Activated T-cell treated with anti-CD3 and anti-CD28 coated beads, Interleukin-2, amount 50 U/mL, for 72 hours (primary cell): ENCODE measurements around the gene RFLNA. TPM values are rescaled to one million over a fixed set of nuclear protein-coding genes. Genes with fewer than 3 reads are reported as not detected.

Experiments used
- ATAC-seq, 2 donors: fragments of 150-1000 bp; cut with Tn5 transposase; replicated peaks in 1 of 2; 2 replicates each; pipeline ENCODE4 v1.10.0; 2021; ENCODE audit warnings: moderate library complexity in 2 of 2, mild to moderate bottlenecking in 1 of 2
- DNase-seq, 2 donors: peaks; one replicate each; pipeline ENCODE4 v3.0.0; 2021 to 2022; ENCODE audit warnings: mixed read lengths in 1 of 2
- H3K27ac Mint-ChIP-seq: one replicate; pipeline ENCODE4 v1.8.0; 2022; ENCODE audit warnings: mild to moderate bottlenecking, moderate library complexity, mixed read lengths
- H3K27me3 Mint-ChIP-seq: one replicate; pipeline ENCODE4 v1.8.0; 2022; ENCODE audit warnings: low read depth, mixed read lengths
- H3K36me3 Mint-ChIP-seq, 2 donors: one replicate each; pipeline ENCODE4 v1.8.0; 2022; ENCODE audit warnings: mixed read lengths in 2 of 2, mild to moderate bottlenecking in 1 of 2; ENCODE audit not compliant: insufficient read depth in 2 of 2
- H3K4me1 Mint-ChIP-seq: one replicate; pipeline ENCODE4 v1.8.0; 2022; ENCODE audit warnings: low read depth, mixed read lengths
- H3K4me3 Mint-ChIP-seq, 2 donors: one replicate each; pipeline ENCODE4 v1.8.0; 2022; ENCODE audit warnings: mild to moderate bottlenecking in 2 of 2, mixed read lengths in 2 of 2, moderate library complexity in 2 of 2
- H3K9me3 Mint-ChIP-seq, 2 donors: one replicate each; pipeline ENCODE4 v1.8.0; 2022; ENCODE audit warnings: mixed read lengths in 2 of 2
- total RNA-seq, 2 donors: library from RNA; stranded (reverse); gene quantifications; one replicate each; pipeline ENCODE4 v1.2.3, GENCODE V29; 2022

Gene RFLNA
- total RNA-seq, 2 donors from 2014 or later, result not detected

DNA sequence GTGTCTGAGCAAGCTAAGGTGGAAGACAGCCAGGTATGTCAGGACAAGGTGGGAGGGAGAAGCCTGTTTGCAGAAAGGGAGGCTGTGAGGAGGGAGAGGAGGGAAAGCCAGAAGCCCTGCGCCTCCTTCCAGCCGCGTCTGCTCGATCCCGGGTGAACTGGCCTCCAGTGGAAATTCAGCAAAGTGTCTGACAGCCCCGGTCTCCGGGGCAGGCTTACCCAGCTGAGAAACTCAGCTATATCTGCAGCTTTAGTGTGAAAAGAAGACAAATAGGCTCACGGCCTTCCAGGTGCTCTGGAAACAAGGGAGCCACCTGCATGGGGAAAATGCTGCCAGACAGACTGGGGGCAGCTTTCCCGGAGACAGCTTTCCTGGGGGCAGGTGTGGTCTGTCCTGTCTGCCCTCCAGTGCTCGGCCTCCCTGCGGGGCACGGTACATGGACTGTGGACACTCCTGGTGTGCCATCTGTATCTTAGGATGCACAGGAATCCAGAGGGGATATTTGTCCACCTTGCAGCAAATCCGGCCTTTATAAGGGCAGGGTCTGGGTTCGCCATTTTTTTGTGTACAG lies 6.3 kb downstream of the RFLNA start:
- H3K4me1 Mint-ChIP-seq, result no peaks in the 10 kb centered on the region

DNA sequence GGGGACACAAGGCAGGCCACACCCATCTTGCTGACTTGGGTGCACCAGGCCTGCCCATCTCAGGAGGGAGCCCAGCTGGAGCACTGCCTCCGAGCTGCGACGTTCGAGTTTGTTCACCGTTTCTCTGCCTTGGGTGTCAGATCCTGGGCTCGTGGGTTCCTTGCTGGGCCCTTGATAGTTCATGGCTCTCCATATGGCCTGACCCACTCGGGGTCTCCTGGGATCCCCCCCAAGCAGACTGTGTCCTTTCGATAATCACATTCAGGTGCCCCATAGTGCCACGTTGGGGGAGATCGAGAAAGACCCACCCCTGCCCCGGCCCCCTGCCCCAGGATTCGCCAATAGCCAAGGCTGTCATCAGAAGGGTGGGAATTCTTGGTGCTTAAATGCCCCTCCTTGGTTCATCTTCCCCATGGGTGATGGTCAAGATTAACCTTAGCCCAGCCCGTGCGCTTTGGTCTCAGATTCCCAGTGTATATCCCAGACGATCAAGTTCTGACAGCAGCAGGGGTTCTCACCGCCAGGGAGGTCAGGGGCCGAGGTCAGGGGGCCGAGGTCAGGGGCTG lies 7.4 kb downstream of the RFLNA start:
- DNase-seq (no peak), ATAC-seq (no peak)
- no peaks in the 10 kb centered on the region for H3K9me3 Mint-ChIP-seq
- H3K27ac Mint-ChIP-seq, result no peak overlapping the region
- H3K4me3 Mint-ChIP-seq, result no peak overlapping the region
- H3K36me3 Mint-ChIP-seq, result no peaks in the 10 kb centered on the region
- H3K4me1 Mint-ChIP-seq, result no peaks in the 10 kb centered on the region
- H3K27me3 Mint-ChIP-seq, result peaks cover 7% of the 10 kb centered on the region

More for the DNA sequence above, 6.3 kb downstream of the RFLNA start:
- no peaks in the 10 kb centered on the region for H3K9me3 Mint-ChIP-seq
- no peak for DNase-seq
- H3K36me3 Mint-ChIP-seq, result no peaks in the 10 kb centered on the region
- H3K4me3 Mint-ChIP-seq, result no peak overlapping the region
- H3K27ac Mint-ChIP-seq, result no peak overlapping the region
- H3K27me3 Mint-ChIP-seq, result peaks cover 19% of the 10 kb centered on the region
- ATAC-seq, result no peak

DNA sequence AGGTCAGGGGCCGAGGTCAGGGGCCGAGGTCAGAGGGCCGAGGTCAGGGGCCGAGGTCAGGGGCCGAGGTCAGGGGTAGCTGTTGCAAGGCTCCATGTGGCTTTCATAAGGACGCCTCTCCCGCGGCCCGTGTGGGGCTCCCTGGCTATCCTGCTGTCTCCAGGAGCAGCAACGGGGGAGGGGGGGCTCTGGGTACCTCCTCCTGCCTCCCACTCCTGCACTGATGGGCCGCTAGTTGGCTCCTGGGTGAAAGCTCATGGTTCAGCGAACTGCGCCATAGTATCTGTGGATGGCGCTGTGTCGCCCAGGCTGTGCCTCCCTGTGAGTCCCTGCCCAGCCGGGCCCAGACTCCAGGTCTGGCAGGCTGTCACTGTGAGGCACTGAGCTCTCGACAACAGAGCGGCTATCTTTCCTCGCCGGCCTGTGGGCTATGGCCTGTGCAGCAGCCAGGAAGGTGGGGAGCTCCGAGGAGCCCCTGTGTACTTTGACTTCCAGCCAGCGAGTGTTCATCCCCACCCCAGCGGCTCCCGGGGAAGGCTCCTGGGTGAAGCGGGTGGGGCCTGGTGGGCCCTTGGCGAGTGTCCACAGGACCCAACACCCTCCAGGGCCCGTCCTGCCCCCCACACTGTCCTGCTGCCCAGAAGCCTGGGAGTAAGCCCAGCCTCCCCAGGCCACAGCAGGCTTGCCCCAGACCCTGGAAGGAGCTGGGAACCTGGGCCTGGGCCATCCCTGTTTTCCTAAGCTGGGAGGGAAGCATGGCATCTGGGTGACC lies 8.1 kb downstream of the RFLNA start:
- H3K36me3 Mint-ChIP-seq, result no peaks in the 10 kb centered on the region
- peaks cover under 1% of the 10 kb centered on the region for H3K27me3 Mint-ChIP-seq
- no peak overlapping the region for H3K4me3 Mint-ChIP-seq
- DNase-seq (no peak), ATAC-seq (no peak)
- no peaks in the 10 kb centered on the region for H3K9me3 Mint-ChIP-seq
- H3K27ac Mint-ChIP-seq, result no peak overlapping the region
- no peaks in the 10 kb centered on the region for H3K4me1 Mint-ChIP-seq

DNA sequence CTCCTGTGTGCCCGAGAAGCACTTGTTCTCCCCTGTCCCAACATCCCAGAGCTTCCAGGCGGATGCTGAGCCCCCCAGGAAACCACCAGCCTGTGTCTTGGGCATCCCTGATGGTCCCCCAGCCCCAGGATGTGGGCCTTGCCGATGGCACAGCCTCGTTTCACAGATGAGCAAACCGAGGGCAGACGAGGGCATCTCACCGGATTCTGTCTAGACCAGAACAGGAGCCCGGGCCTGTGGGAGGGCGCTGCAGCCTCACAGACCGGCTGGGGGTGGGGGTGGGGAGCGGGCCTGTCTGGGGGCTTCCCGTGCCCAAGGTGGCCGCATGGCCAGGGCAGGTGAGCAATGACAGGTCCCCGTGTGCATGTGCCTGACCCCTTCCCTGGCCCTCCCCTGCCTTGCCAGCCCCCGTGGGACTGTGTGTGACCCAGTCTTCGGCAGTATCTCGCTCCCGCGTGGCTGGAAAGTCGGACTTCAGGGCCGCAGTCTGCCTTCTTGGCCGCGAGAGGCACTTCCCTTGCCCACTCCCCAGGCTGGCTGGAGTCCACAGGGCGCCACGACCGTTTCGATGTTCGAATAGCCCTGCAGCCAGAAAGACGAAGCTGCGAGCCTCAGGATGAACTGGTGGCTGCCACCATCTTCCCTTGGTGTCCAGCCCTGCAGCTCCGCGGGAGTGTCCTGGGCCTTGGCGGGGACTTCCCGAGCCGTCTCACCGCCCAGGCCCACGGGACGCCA lies 8.9 kb downstream of the RFLNA start:
- H3K4me1 Mint-ChIP-seq, result no peaks in the 10 kb centered on the region
- H3K4me3 Mint-ChIP-seq, result no peak overlapping the region
- no peaks in the 10 kb centered on the region for H3K9me3 Mint-ChIP-seq
- H3K27ac Mint-ChIP-seq, result no peak overlapping the region
- H3K27me3 Mint-ChIP-seq, result no peaks in the 10 kb centered on the region
- ATAC-seq (no peak), DNase-seq (no peak)
- no peaks in the 10 kb centered on the region for H3K36me3 Mint-ChIP-seq

DNA sequence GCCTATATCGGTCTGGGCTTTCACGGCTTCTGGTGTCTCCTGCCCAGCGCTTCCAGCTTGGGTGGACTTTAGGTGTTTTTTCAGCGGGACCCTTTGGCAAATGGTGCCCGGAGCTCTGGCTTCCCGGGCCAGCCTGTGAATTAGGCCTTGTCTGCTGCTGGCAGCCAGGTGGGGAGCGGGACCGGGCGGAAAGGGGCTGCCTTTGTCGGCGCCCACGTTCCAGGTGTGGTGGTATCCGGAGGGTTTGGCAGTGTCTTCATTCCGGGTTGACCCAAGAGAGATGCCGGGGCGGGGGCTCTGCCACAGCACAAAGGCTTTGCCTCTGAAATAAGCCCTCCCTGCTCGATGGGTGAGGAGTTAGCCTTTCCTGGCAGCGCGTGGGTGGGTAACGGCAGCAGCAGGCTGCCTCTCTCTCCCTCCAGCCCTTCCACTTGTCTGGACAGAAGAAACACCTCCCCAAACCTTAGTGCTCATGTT lies 9.5 kb downstream of the RFLNA start:
- Mint-ChIP-seq H3K4me3 (no peak overlapping the region), H3K9me3 (no peaks in the 10 kb centered on the region), H3K4me1 (no peaks in the 10 kb centered on the region), H3K27me3 (no peaks in the 10 kb centered on the region), H3K36me3 (no peaks in the 10 kb centered on the region), H3K27ac (no peak overlapping the region)
- DNase-seq (no peak), ATAC-seq (no peak)

DNA sequence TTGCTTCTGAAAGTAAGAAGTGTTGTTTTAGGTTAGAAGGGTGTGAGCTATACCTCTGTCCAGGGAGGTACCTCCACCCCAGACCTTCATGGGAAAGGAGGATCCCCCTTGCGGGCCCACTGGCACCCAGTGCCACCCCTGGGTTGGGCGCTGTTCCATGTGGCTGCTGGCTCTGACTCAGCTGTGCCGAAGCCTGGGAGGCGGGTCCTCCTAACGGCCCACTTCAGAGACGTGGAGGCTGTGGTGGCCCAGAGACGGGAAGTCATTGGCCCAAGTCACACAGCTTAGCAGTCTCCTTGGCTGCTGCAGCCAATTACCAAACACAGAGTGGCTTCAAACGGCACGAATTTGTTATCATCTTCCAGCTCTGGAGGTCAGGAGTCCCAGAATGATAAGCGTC lies 10.2 kb downstream of the RFLNA start:
- Mint-ChIP-seq H3K4me1 (no peaks in the 10 kb centered on the region), H3K27me3 (no peaks in the 10 kb centered on the region), H3K4me3 (no peak overlapping the region), H3K27ac (no peak overlapping the region), H3K9me3 (no peaks in the 10 kb centered on the region), H3K36me3 (no peaks in the 10 kb centered on the region)
- DNase-seq (no peak), ATAC-seq (no peak)

DNA sequence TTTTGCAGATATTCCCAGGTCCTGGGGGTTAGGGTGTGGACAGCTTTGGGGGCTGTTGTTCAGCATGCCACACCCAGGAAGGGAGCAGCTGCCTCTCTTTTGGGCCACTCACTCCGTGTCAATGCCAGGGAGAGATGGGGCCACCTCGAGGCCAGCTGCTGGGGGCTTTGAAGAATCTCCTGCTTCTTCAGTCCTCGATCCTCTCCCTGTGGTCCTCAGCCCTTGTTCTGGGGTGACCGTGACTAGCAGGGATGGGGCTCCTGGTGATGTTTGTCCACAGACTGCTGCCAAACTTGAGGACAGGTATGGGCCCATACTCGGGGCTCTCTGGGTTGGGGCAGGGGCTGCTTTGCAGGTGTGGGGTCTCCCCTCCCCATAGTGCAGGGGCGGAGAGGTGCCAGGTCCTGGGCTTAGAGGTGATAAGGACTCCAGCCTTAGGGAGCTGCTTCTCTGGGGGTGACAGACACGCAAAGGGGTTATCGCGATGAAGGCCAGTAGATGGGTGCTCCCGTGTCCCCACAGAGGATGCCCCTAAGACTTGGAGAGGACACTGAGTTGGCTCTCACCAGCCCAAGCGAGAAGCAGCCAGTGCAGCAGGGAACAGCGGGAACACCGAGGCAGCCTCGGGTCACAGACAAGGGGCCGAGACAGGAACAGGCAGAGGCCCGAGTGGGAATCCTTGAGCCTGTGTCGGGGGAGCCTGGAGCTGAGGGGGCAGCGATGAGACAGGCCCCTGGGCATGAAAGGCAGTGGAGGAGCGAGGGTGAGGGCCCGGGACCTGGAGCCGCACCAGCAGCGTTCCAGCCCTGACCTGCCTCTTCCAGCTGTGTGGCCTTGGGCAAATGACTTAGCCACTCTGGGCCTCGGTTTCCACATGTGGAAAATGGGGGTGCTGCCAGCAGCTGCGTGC lies 11.1 kb downstream of the RFLNA start:
- no peak for DNase-seq
- Mint-ChIP-seq H3K4me1 (no peaks in the 10 kb centered on the region), H3K4me3 (no peak overlapping the region), H3K27me3 (no peaks in the 10 kb centered on the region), H3K9me3 (no peaks in the 10 kb centered on the region), H3K27ac (no peak overlapping the region), H3K36me3 (no peaks in the 10 kb centered on the region)
- no peak for ATAC-seq

DNA sequence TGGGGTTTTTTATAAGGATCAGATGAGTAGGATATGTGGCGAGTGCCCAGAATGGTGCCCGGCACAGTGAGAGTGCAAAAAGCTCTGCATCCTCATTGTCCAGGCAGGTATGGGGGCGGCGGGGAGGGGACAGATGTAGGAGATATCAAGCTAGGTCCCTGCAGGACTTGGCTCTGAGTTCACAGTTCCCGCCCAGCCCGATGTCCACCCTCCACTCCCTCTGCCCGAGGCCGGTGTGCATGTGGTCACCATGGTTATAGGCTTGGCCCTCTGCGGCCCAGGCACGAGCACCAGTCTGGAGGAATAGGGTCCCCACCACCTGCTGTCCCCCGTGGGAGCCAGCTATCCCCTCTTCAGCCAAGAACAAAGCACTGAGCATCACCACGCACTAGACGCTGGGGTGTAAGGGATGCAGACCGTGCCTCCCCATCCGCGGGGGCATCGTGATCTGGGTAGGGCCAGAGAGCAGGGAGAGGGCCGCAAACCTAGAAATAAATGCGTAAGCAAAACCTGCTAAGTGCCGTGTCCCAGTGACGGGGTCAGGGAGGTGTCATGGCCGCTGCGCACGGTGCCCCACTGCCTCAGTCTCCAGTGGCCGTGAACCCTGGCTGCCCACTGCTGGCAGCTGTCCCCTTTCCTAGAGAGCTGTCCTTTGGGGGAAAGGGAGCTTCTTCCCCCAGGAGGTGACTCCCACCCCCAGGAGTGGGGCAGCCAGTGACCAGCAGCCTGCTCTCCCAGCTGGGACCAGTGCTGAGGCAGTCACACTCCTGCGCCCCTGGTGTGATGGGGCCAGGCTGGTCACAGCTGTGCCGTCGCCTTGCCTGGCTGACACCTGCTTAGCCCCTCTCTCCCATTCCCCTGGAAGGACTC lies 12.0 kb downstream of the RFLNA start:
- H3K36me3 Mint-ChIP-seq, result no peaks in the 10 kb centered on the region
- no peaks in the 10 kb centered on the region for H3K27me3 Mint-ChIP-seq
- H3K4me1 Mint-ChIP-seq, result no peaks in the 10 kb centered on the region
- H3K27ac Mint-ChIP-seq, result no peak overlapping the region
- no peak overlapping the region for H3K4me3 Mint-ChIP-seq
- ATAC-seq (no peak), DNase-seq (no peak)
- no peaks in the 10 kb centered on the region for H3K9me3 Mint-ChIP-seq

DNA sequence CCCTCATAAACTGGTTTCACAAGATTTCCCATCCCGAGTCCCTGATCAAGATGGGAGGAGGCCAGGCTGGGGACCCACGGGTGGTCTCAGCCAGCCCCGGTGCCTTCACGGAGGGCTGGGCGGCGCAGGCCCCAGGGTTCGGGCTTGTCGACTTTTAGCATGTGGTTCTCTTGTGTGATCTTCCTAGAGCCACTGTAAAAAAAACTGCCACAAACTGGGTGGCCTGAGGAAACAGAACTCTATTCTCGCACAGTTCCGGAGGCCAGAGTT lies 12.6 kb downstream of the RFLNA start:
- Mint-ChIP-seq H3K4me3 (no peak overlapping the region), H3K27ac (no peak overlapping the region), H3K9me3 (no peaks in the 10 kb centered on the region), H3K4me1 (no peaks in the 10 kb centered on the region), H3K36me3 (no peaks in the 10 kb centered on the region), H3K27me3 (no peaks in the 10 kb centered on the region)
- ATAC-seq (no peak), DNase-seq (no peak)

DNA sequence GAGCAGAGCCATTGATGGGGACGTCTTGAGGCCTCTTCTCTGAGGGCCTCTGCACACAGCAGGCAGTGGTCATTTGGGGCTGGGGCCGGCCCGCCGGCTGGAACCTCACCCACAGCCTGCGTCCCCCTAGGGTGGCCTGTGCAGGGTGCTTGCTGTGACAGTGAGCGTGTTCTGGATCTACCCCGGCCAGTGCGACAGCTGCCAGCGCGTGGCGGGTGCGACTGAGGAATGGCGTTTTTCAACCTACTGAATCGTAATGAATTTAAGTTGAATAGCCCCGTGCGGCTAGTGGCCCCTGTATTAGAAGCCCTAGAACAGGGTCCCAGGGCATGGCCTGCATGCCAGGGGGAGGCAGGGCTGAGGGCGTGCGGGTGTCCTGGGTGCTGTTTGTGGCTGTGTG lies 13.8 kb downstream of the RFLNA start:
- no peaks in the 10 kb centered on the region for H3K9me3 Mint-ChIP-seq
- H3K27me3 Mint-ChIP-seq, result no peaks in the 10 kb centered on the region
- DNase-seq, result no peak

DNA sequence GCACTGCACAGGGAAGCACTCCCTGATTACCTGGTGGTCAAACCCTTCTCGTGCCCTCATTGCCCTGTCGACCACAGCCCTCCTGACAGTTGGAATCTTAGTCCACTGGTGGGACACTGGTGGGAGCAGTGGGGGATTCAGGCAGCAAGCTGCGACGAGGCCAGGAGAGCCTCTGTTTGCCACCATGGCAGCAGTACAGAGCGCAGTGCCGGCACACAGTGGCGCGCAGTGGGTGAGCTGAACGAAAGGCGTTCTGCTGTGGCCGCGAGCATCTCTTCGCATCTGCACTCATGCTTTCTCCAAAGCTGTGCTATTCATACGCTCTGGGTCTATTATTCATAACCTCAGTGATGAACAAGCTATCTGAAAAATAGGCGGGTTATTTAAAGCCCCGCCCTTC lies 14.3 kb downstream of the RFLNA start:
- no peaks in the 10 kb centered on the region for H3K4me1 Mint-ChIP-seq
- no peaks in the 10 kb centered on the region for H3K27me3 Mint-ChIP-seq

More for the DNA sequence above, 13.8 kb downstream of the RFLNA start:
- ATAC-seq, result no peak
- H3K4me1 Mint-ChIP-seq, result no peaks in the 10 kb centered on the region
- no peak overlapping the region for H3K4me3 Mint-ChIP-seq
- no peaks in the 10 kb centered on the region for H3K36me3 Mint-ChIP-seq
- H3K27ac Mint-ChIP-seq, result no peak overlapping the region

DNA sequence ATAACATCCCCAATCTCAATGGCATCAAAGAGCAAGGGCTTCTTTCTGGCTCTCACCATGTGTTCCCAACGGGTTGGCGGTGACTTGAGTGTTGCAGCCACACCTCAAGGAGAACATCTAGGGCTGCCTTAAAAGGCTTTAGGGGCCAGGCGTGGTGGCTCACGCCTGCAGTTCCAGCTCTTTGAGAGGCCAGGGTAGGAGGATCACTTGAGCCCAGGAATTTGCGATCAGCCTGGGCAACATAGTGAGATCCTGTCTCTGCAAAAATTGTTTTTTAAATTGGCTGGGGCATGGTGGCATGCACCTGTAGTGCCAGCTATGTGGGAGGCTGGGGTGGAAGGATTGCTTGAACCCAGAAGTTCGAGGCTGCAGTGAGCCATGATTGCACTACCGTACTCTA lies 14.9 kb downstream of the RFLNA start:
- no peaks in the 10 kb centered on the region for H3K9me3 Mint-ChIP-seq

More for the DNA sequence above, 14.3 kb downstream of the RFLNA start:
- DNase-seq (no peak), ATAC-seq (no peak)
- Mint-ChIP-seq H3K27ac (no peak overlapping the region), H3K36me3 (no peaks in the 10 kb centered on the region), H3K4me3 (no peak overlapping the region), H3K9me3 (no peaks in the 10 kb centered on the region)

More for the DNA sequence above, 14.9 kb downstream of the RFLNA start:
- H3K27ac Mint-ChIP-seq, result no peak overlapping the region
- H3K27me3 Mint-ChIP-seq, result no peaks in the 10 kb centered on the region
- DNase-seq (no peak), ATAC-seq (no peak)
- no peak overlapping the region for H3K4me3 Mint-ChIP-seq
- H3K4me1 Mint-ChIP-seq, result no peaks in the 10 kb centered on the region
- H3K36me3 Mint-ChIP-seq, result no peaks in the 10 kb centered on the region
